AG20443 (cell line): ENCODE results near the gene ABHD16B.
"Not testable (repeated sequence)": the region's sequence is repeated elsewhere in the genome, so short reads cannot be mapped to it uniquely, and the experiment has no call there.

ENCODE experiments used
- DNase-seq: peaks from one replicate; pipeline ENCODE4 v3.0.0; 2012; ENCODE audit warnings: low spot score, mixed read lengths

Gene ABHD16B

DNA sequence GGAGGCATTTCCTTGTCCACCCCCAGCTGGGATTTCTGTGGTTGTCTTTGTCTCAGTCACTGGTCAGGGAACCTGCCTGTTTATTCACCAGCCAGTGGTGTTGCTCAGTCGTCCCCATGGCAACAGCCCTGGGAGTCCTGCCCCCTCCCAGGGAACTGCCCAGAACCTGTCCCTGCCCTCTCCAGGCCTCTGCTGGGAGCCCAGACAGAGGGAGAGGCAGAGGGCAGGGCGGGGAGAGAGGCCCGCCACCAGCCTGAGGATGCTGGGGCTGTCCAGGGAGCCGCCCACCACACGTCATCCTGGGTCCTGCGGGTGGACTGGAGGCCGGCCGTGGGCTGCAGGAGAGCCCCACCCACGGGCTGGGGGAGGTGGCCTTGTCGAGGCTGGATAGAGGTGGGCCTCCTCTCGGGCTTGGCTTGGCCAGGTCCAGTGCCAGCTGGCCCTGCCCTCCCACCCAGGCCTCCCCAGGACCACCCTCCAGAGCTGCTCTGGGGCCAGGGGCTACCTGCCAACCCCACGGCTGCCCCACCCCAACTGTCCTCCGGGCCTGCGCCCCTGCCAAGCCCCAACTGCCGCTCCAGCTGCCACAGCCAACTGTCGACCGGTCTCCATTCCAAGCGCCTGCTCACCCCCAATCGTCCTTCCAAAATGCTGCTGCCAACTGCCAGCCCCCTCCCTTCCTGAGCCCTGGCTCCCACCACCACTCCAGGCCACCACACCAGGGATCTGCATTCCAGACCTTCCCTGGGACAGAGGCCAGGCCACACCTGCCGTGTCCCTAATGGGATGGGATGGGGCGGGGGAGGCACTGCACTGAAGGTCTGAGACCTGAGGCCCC lies 26.1 kb upstream of the ABHD16B start:
- peak; percentile 97 for DNase-seq

DNA sequence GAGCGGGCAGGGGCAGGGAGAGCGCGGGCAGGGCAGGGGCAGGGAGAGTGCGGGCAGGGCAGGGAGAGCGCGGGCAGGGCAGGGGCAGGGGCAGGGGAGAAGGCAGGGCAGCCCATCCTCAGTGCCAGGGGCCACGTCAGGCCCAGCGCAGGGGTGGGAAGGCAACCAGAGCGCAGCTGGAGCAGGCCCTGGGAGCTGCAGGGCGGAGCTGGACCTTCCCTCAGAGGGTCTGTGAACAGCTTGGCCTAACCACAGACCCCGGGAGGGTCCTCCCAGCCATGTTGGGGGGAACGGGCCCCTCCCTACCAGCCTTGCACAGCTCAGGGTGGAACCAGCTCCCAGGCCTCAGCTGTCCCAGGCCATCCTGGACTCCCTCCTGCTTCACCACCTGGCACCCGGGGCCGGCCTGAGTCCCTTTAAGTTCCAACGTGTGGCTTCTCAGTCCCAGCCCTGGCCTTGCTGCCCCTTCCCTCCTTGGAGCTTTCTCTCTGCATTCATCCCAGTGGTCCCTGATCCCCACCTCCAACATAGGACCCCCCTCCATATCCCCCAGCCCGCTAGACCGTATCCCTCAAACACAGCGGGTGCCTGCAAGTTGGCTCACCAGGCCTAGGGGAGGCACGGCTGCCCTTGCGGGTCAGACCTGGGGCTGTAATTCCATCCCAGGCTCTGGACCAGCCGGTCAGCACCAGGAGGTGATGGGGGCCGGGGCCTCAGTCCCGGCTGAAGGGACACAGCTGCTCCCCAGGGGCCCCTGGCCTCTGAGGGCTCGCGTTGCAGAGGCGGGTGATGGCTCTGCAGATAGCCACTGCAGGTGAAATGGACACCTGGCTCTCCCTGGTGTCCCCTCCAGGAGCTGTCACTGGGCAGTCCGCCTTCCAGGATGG lies 24.6 kb upstream of the ABHD16B start:
- DNase-seq: no peak

- DNase-seq: no peak
Measured at GRCh38 chr20:63837479-63837878, 23.8 kb upstream of the ABHD16B start.

DNA sequence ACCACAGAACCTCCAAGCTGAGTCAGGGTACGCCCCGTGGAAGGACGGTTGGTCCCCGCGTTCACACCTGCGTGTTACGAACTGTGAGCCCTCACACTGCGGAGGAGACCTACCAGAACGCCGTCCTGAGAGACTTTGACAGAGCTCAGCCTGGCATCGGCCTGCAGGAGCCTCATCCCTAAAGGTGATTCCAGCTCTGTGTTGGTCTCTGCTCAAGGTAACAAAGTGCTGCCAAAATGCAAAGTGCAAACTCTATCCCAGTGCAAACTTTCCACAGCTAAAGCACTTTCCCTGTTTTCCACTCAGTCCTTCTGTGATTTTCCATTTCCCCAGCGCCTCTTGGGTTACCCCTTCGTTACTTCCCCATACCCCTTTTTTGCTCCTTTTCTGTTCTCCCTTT lies 21.7 kb upstream of the ABHD16B start:
- no peak for DNase-seq

DNA sequence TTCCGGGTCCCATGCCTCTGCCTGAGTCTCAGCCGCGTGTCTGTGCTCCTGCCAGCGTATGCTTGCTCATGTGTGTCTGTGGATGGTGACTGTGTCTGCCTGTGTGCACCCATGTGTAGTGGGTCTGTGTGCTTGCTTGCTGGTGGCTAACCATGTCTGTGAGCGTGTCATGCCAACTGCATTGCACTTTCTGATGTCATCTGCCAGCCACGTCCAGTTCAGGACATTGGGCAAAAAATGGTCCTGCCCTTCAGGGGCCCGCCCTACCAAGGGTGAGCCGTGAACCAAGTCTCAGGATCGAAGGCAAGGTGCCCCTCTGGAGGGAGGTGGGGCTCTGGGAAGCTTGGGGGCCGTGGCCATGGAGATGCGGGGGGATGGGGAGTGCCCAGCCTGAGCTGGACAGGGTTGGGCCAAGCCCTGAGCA lies 20.9 kb upstream of the ABHD16B start:
- no peak for DNase-seq

- no peak for DNase-seq
Measured at GRCh38 chr20:63842258-63842657, 19.0 kb upstream of the ABHD16B start.

- no peak for DNase-seq
Measured at GRCh38 chr20:63843222-63843621, 18.1 kb upstream of the ABHD16B start.

DNA sequence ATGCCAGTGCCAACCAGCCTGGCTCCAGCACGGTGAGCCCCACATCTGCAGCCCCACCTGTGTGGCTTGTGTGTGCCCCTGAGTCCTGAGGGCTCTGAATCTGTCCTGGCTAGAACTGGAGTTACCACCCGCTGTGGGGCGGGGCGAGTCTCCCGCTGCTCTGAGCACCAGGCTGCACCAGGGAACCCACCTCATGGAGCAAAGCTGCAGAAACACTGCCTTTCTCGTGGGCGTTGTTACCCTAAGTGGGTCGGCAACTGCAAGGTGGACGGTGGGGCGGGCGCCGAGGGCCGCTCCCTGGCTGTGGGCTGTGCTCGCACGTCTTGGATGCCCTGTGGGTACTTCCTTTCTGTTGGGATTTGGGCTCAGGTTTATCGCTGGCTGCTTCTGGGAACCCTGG lies 17.5 kb upstream of the ABHD16B start:
- no peak for DNase-seq

GRCh38 chr20:63844511-63844991 lies 16.7 kb upstream of the ABHD16B start:
- no peak for DNase-seq

DNA sequence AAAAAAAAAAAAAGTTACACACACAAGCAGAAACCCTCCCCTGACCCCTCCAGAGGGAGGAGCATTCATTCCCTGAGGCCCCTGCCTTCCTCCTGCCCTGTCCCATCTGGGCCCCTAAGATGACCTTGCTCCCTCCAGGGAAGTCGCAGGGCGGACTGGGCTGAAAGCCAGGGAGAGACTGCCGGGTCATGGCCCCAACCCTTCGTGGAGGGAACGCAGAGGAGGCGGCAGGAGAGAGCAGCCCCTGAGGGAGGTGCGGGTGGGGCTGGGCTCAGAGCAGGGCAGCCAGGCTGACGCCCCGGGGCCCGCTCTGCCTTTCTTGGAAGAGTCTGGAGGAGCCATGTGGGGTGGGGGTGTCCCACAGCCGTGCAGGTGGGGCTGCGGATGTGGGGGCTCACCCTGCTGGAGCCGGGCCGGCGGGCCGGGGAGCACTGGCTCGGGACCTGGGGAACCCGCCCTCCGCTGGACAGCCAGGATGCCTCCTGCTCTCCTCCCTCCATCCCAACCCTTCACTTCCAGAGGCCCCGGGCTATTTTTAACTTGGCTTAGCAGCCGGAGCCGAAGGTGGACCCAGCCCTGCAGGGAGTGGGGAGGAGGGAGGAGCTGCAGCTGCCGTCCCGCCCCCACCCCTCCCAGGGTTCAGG lies 15.0 kb upstream of the ABHD16B start:
- DNase-seq: peak; percentile 52

GRCh38 chr20:63846888-63847236 lies 14.4 kb upstream of the ABHD16B start:
- no peak for DNase-seq

DNA sequence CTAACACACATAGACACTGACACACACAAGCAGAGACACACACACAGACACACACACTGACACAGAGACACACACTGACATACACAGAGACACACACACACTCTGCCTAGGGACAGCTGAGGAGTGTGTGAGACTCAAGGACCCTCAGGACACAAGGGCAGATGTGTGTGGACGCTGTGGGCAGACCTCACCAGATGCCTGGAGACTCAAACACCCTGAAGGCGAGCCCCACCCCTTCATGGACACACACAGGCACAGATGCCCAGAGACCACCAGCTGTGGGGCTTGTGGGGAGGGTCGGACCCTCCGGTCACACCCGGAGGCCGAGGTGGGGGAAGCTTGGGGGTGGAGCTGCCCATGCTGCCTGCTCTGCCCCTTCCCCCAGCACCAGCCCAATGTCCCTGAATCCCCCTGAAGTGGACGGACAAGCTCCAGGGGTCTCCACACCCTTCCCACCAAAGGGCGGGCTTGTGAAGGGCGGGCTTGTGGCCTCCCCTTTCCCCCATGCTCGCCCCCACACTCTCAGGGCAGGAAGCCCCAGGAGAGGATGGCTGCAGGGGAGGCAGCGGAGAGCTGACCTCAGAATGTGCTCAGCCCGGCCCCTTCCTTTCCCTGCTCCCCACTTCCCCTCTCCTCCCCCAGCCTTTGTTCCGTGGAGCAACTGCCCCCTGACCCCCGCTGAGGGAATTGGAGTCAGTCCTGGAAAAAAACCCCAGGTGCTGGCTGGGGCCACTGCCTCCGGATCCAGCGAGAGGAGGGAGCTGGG lies 13.9 kb upstream of the ABHD16B start:
- no peak for DNase-seq

DNA sequence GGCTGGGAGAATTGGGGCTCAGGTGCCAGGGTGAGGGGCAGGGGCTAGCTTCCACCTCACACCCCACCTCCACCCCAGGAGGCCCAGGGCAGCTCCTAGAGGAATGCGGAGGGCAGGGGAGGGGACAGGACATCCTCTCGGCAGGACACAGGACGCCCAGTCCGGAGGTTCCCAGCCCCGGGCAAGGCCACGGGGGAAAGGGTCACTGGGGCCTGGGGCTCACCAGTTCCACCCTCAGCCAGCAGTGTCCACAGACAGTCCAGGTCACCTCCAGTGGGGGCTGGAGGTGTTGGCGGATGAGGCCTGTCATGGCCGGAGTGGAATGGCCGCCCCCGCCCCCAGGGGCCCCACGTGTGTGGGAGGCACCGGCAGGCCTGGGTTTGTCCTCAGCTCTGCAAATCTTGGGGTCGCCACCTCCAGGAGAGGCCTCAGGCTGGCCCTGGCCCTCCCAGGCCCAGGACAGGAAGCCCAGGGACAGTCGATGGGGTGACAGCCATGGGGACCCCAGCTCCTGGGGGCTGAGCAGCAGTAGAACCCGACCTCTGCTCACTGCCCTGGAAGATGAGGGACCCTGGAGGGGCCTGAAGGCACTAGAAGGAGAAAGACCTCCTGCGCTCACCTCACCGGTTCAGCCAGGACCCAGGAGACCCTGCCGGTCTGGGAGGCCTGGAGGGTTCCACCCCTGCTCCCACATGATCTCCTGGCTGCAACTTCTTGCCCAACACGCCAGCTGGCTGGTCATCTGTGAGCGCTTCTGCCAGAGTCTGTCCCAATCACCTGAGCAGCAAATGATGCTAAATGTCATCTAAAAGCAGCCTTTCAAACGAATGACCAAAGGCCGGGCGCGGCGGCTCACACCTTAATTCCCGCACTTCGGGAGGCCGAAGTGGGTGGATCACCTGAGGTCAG lies 13.0 kb upstream of the ABHD16B start:
- no peak for DNase-seq

GRCh38 chr20:63850689-63851547 lies 10.4 kb upstream of the ABHD16B start:
- no peak for DNase-seq

GRCh38 chr20:63851548-63851943 lies 9.8 kb upstream of the ABHD16B start:
- not testable (repeated sequence) for DNase-seq

GRCh38 chr20:63853733-63854068 lies 7.6 kb upstream of the ABHD16B start:
- not testable (repeated sequence) for DNase-seq

- no peak for DNase-seq
Measured at GRCh38 chr20:63854069-63854765, 7.1 kb upstream of the ABHD16B start.

- no peak for DNase-seq
Measured at GRCh38 chr20:63854766-63855362, 6.4 kb upstream of the ABHD16B start.
